ENCODE results near the gene COTL1.

- no peak for TF ChIP-seq CSDC2 (CRISPR knock-in tag; IDR thresholded peaks at IDR 0.05)
- TF ChIP-seq ZNF565 (CRISPR knock-in tag; conservative IDR thresholded peaks at IDR 0.05; ENCODE audit: low read depth), result no peak
- TF ChIP-seq, protein P1, sequence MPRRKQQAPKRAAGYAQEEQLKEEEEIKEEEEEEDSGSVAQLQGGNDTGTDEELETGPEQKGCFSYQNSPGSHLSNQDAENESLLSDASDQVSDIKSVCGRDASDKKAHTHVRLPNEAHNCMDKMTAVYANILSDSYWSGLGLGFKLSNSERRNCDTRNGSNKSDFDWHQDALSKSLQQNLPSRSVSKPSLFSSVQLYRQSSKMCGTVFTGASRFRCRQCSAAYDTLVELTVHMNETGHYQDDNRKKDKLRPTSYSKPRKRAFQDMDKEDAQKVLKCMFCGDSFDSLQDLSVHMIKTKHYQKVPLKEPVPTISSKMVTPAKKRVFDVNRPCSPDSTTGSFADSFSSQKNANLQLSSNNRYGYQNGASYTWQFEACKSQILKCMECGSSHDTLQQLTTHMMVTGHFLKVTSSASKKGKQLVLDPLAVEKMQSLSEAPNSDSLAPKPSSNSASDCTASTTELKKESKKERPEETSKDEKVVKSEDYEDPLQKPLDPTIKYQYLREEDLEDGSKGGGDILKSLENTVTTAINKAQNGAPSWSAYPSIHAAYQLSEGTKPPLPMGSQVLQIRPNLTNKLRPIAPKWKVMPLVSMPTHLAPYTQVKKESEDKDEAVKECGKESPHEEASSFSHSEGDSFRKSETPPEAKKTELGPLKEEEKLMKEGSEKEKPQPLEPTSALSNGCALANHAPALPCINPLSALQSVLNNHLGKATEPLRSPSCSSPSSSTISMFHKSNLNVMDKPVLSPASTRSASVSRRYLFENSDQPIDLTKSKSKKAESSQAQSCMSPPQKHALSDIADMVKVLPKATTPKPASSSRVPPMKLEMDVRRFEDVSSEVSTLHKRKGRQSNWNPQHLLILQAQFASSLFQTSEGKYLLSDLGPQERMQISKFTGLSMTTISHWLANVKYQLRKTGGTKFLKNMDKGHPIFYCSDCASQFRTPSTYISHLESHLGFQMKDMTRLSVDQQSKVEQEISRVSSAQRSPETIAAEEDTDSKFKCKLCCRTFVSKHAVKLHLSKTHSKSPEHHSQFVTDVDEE (CRISPR knock-in tag; IDR thresholded peaks at IDR 0.05), result no peak
- TF ChIP-seq SNAI2 (CRISPR knock-in tag; IDR thresholded peaks at IDR 0.05), result no peak
- no peak for TF ChIP-seq ZFP3 (CRISPR knock-in tag; IDR thresholded peaks at IDR 0.05)
- no peak for TF ChIP-seq ZC3H10 (CRISPR knock-in tag; IDR thresholded peaks at IDR 0.05)
- TF ChIP-seq ESRRG (CRISPR knock-in tag; IDR thresholded peaks at IDR 0.05), result no peak
- no peak for TF ChIP-seq POU6F1 (CRISPR knock-in tag; IDR thresholded peaks at IDR 0.05; ENCODE audit: borderline replicate concordance, low read depth)
- TF ChIP-seq CREB5 (CRISPR knock-in tag; IDR thresholded peaks at IDR 0.05; ENCODE audit: low read depth), result no peak
- no peak for TF ChIP-seq ZNF70 (CRISPR knock-in tag; IDR thresholded peaks at IDR 0.05)
- TF ChIP-seq PPARA (CRISPR knock-in tag; IDR thresholded peaks at IDR 0.05; ENCODE audit: borderline replicate concordance), result no peak
- TF ChIP-seq ZNF8 (CRISPR knock-in tag; IDR thresholded peaks at IDR 0.05), result no peak
- TF ChIP-seq PATZ1 (CRISPR knock-in tag; IDR thresholded peaks at IDR 0.05; ENCODE audit: borderline replicate concordance), result no peak
Observed at GRCh38 chr16:84524346-84524920, 93.4 kb downstream of the COTL1 start.

All from SK-N-SH treated with all-trans-retinoic acid at 6 μM for 48 hours (cell line).